DND-41 (cell line): ENCODE results near the gene CSNK1G3.

Experiments used
- ATAC-seq: fragments of 200-7000 bp; cut with Tn5 transposase; 3 replicates; pipeline ENCODE4 v1.9.1; 2021; ENCODE audit warnings: low read depth; ENCODE audit not compliant: insufficient read depth
- DNase-seq: peaks from one replicate; pipeline ENCODE4 v3.0.0-alpha.2; 2020
- H2AFZ ChIP-seq: 2 replicates; pipeline ENCODE4 v1.6.0; 2012; ENCODE audit warnings: low read depth, low read length
- H3K27ac ChIP-seq: 2 replicates; pipeline ENCODE4 v1.5.1; 2012; ENCODE audit warnings: low read length, inconsistent platforms
- H3K27me3 ChIP-seq: fragments of 200-600 bp; sonication (generic); 2 replicates; pipeline ENCODE4 v1.6.0; 2012; ENCODE audit warnings: low read length, mild to moderate bottlenecking, inconsistent platforms; ENCODE audit not compliant: insufficient read depth, poor library complexity
- H3K36me3 ChIP-seq: 2 replicates; pipeline ENCODE4 v1.5.1; 2012; ENCODE audit warnings: low read length, inconsistent platforms; ENCODE audit not compliant: insufficient read depth
- H3K4me1 ChIP-seq: 2 replicates; pipeline ENCODE4 v1.5.1; 2012; ENCODE audit warnings: mild to moderate bottlenecking, low read length; ENCODE audit not compliant: insufficient read depth
- H3K4me2 ChIP-seq: 2 replicates; pipeline ENCODE4 v1.6.0; 2012; ENCODE audit warnings: mild to moderate bottlenecking, moderate library complexity, low read length, inconsistent platforms; ENCODE audit not compliant: insufficient read depth
- H3K4me3 ChIP-seq, 2 experiments: fragments of 200-600 bp in 1 of 2; shearing (Covaris generic) in 1 of 2; 2 replicates each; pipeline ENCODE4 v1.5.1; 2012 to 2016; ENCODE audit warnings: inconsistent platforms in 2 of 2, low read length in 2 of 2, mild to moderate bottlenecking in 2 of 2, low read depth in 1 of 2, moderate library complexity in 1 of 2
- H3K79me2 ChIP-seq: 2 replicates; pipeline ENCODE4 v1.6.0; 2012; ENCODE audit warnings: low read length, inconsistent platforms; ENCODE audit not compliant: insufficient read depth
- H3K9ac ChIP-seq: 2 replicates; pipeline ENCODE4 v1.6.0; 2012; ENCODE audit warnings: low read depth, mild to moderate bottlenecking, inconsistent platforms, low read length, moderate library complexity
- H3K9me3 ChIP-seq: 2 replicates; pipeline ENCODE4 v1.5.1; 2012; ENCODE audit warnings: low read length, moderate library complexity, mild to moderate bottlenecking, inconsistent platforms; ENCODE audit not compliant: insufficient read depth, severe bottlenecking
- H4K20me1 ChIP-seq: 2 replicates; pipeline ENCODE4 v1.6.0; 2012; ENCODE audit warnings: low read length; ENCODE audit not compliant: insufficient read depth
- CTCF ChIP-seq: IDR thresholded peaks from 2 replicates; pipeline ENCODE4 v1.5.1; 2012; ENCODE audit warnings: borderline replicate concordance, low read length, moderate library complexity, mild to moderate bottlenecking; ENCODE audit not compliant: poor library complexity, severe bottlenecking; ENCODE audit errors: extremely low read depth
- EZH2 ChIP-seq: IDR thresholded peaks from 3 replicates; pipeline ENCODE4 v1.6.1; 2012; ENCODE audit warnings: borderline replicate concordance, low read depth, mild to moderate bottlenecking, moderate library complexity, low read length, inconsistent platforms; ENCODE audit not compliant: severe bottlenecking

CSNK1G3 gene

GRCh38 chr5:123483446-123484077 lies 28.4 kb upstream of the CSNK1G3 start:
- no peak overlapping the region for H3K4me2 ChIP-seq
- no peaks in the 10 kb centered on the region for H3K79me2 ChIP-seq
- H3K36me3 ChIP-seq: no peaks in the 10 kb centered on the region
- no peak for TF ChIP-seq CTCF
- no peak for TF ChIP-seq EZH2
- DNase-seq (no peak), ATAC-seq (no peak)
- no peaks in the 10 kb centered on the region for H4K20me1 ChIP-seq
- no peaks in the 10 kb centered on the region for H3K9me3 ChIP-seq
- H3K9ac ChIP-seq: no peak overlapping the region
- no peak overlapping the region for H3K27ac ChIP-seq
- H3K4me3 ChIP-seq: no peak overlapping the region
- H2AFZ ChIP-seq: no peak overlapping the region
- H3K4me1 ChIP-seq: no peaks in the 10 kb centered on the region
- peaks cover 4% of the 10 kb centered on the region for H3K27me3 ChIP-seq

GRCh38 chr5:123485275-123485674 lies 26.7 kb upstream of the CSNK1G3 start:
- no peak overlapping the region for H3K4me3 ChIP-seq
- TF ChIP-seq EZH2 (no peak), CTCF (no peak)
- DNase-seq (no peak), ATAC-seq (no peak)
- H3K27me3 ChIP-seq: peaks cover 4% of the 10 kb centered on the region
- H3K27ac ChIP-seq: no peak overlapping the region
- no peaks in the 10 kb centered on the region for H3K79me2 ChIP-seq
- no peaks in the 10 kb centered on the region for H3K9me3 ChIP-seq
- H2AFZ ChIP-seq: no peak overlapping the region
- H3K4me2 ChIP-seq: no peak overlapping the region
- no peak overlapping the region for H3K9ac ChIP-seq
- H3K36me3 ChIP-seq: no peaks in the 10 kb centered on the region
- H3K4me1 ChIP-seq: no peaks in the 10 kb centered on the region
- H4K20me1 ChIP-seq: no peaks in the 10 kb centered on the region

- H3K9me3 ChIP-seq: no peaks in the 10 kb centered on the region
- no peaks in the 10 kb centered on the region for H3K4me1 ChIP-seq
- no peak overlapping the region for H3K4me3 ChIP-seq
- DNase-seq (no peak), ATAC-seq (no peak)
- no peaks in the 10 kb centered on the region for H3K36me3 ChIP-seq
- H2AFZ ChIP-seq: no peak overlapping the region; the same call in 1 of the 2 replicates
- H3K27me3 ChIP-seq: peaks cover 4% of the 10 kb centered on the region
- TF ChIP-seq CTCF: no peak
- TF ChIP-seq EZH2: no peak
- no peak overlapping the region for H3K9ac ChIP-seq
- H3K4me2 ChIP-seq: no peak overlapping the region
- no peaks in the 10 kb centered on the region for H3K79me2 ChIP-seq
- H3K27ac ChIP-seq: no peak overlapping the region
- H4K20me1 ChIP-seq: no peaks in the 10 kb centered on the region
Observed at GRCh38 chr5:123486951-123487655, 24.9 kb upstream of the CSNK1G3 start.
